ENCODE data around the gene CTNNA3. TPM values are rescaled to one million over a fixed set of nuclear protein-coding genes. Genes with fewer than 3 reads are reported as not detected.

Gene CTNNA3
- total and polyA plus RNA-seq, 4 donors = 0.16 to 2.4 (median 1.4) TPM

DNA sequence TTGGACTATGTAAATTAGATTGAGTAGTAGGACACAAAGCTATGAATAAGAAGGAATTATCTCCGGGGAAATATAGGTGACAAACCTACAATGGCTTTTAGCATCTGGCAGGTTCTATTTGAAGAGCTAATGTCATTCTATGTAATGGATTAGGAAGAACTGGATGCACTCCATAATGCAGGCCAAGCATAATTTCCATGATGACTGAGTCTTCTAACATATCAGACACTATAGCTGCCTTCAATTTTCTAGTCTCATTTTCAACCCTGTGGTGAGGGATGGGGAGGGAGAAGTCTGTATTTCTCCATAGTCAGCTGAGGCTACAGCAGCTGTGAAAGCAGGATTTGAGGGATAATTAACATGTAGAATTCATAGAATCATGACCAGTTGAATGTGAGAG lies 1160.6 kb downstream of the CTNNA3 start:
- no peaks in the 10 kb centered on the region for H3K4me1 ChIP-seq (ENCODE audit: control insufficient read depth in 4 of 4, insufficient read depth in 4 of 4, low read length in 3 of 4)
- no peaks in the 10 kb centered on the region for H3K36me3 ChIP-seq (ENCODE audit: control insufficient read depth in 4 of 4, insufficient read depth in 3 of 4, low read depth in 1 of 4, low read length in 3 of 4)
- H3K27me3 ChIP-seq (ENCODE audit: control insufficient read depth in 4 of 4, insufficient read depth in 4 of 4, low read length in 3 of 4) = no peaks in the 10 kb centered on the region
- H3K4me3 ChIP-seq (ENCODE audit: low read depth in 1 of 3, low read length in 3 of 3) = no peak overlapping the region
- WGBS = 93% methylated on average over 1 of the region's 1 CpG
- no peak overlapping the region for H3K27ac ChIP-seq (ENCODE audit: low read depth in 1 of 2, low read length in 2 of 2)
- TF ChIP-seq TAF1 (conservative IDR thresholded peaks at IDR 0.05) = no peak
- TF ChIP-seq, protein P1, sequence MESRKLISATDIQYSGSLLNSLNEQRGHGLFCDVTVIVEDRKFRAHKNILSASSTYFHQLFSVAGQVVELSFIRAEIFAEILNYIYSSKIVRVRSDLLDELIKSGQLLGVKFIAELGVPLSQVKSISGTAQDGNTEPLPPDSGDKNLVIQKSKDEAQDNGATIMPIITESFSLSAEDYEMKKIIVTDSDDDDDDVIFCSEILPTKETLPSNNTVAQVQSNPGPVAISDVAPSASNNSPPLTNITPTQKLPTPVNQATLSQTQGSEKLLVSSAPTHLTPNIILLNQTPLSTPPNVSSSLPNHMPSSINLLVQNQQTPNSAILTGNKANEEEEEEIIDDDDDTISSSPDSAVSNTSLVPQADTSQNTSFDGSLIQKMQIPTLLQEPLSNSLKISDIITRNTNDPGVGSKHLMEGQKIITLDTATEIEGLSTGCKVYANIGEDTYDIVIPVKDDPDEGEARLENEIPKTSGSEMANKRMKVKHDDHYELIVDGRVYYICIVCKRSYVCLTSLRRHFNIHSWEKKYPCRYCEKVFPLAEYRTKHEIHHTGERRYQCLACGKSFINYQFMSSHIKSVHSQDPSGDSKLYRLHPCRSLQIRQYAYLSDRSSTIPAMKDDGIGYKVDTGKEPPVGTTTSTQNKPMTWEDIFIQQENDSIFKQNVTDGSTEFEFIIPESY (IDR thresholded peaks at IDR 0.05) = no peak
- TF ChIP-seq, protein P2, sequence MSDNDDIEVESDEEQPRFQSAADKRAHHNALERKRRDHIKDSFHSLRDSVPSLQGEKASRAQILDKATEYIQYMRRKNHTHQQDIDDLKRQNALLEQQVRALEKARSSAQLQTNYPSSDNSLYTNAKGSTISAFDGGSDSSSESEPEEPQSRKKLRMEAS (IDR thresholded peaks at IDR 0.05) = no peak
- TF ChIP-seq FOXA1 (IDR thresholded peaks at IDR 0.05) = no peak
- TF ChIP-seq RXRA (IDR thresholded peaks at IDR 0.05) = no peak
- TF ChIP-seq, protein P3, sequence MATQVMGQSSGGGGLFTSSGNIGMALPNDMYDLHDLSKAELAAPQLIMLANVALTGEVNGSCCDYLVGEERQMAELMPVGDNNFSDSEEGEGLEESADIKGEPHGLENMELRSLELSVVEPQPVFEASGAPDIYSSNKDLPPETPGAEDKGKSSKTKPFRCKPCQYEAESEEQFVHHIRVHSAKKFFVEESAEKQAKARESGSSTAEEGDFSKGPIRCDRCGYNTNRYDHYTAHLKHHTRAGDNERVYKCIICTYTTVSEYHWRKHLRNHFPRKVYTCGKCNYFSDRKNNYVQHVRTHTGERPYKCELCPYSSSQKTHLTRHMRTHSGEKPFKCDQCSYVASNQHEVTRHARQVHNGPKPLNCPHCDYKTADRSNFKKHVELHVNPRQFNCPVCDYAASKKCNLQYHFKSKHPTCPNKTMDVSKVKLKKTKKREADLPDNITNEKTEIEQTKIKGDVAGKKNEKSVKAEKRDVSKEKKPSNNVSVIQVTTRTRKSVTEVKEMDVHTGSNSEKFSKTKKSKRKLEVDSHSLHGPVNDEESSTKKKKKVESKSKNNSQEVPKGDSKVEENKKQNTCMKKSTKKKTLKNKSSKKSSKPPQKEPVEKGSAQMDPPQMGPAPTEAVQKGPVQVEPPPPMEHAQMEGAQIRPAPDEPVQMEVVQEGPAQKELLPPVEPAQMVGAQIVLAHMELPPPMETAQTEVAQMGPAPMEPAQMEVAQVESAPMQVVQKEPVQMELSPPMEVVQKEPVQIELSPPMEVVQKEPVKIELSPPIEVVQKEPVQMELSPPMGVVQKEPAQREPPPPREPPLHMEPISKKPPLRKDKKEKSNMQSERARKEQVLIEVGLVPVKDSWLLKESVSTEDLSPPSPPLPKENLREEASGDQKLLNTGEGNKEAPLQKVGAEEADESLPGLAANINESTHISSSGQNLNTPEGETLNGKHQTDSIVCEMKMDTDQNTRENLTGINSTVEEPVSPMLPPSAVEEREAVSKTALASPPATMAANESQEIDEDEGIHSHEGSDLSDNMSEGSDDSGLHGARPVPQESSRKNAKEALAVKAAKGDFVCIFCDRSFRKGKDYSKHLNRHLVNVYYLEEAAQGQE (IDR thresholded peaks at IDR 0.05) = no peak
- no peak for TF ChIP-seq SP1 (IDR thresholded peaks at IDR 0.05)
- no peak for TF ChIP-seq RAD21 (IDR thresholded peaks at IDR 0.05)
- TF ChIP-seq, protein P4, sequence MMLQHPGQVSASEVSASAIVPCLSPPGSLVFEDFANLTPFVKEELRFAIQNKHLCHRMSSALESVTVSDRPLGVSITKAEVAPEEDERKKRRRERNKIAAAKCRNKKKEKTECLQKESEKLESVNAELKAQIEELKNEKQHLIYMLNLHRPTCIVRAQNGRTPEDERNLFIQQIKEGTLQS (IDR thresholded peaks at IDR 0.05) = no peak
- TF ChIP-seq, protein P5, sequence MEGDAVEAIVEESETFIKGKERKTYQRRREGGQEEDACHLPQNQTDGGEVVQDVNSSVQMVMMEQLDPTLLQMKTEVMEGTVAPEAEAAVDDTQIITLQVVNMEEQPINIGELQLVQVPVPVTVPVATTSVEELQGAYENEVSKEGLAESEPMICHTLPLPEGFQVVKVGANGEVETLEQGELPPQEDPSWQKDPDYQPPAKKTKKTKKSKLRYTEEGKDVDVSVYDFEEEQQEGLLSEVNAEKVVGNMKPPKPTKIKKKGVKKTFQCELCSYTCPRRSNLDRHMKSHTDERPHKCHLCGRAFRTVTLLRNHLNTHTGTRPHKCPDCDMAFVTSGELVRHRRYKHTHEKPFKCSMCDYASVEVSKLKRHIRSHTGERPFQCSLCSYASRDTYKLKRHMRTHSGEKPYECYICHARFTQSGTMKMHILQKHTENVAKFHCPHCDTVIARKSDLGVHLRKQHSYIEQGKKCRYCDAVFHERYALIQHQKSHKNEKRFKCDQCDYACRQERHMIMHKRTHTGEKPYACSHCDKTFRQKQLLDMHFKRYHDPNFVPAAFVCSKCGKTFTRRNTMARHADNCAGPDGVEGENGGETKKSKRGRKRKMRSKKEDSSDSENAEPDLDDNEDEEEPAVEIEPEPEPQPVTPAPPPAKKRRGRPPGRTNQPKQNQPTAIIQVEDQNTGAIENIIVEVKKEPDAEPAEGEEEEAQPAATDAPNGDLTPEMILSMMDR (IDR thresholded peaks at IDR 0.05; ENCODE audit: low read depth, low read length, missing input control) = no peak
- no peak for TF ChIP-seq HNF4A (conservative IDR thresholded peaks at IDR 0.05)
- no peak for TF ChIP-seq JUND (IDR thresholded peaks at IDR 0.05)
- TF ChIP-seq NR2F2 (IDR thresholded peaks at IDR 0.05) = no peak
- no peak for TF ChIP-seq HNF4G (IDR thresholded peaks at IDR 0.05)
- no peak for TF ChIP-seq GABPA (IDR thresholded peaks at IDR 0.05 in 1 of 2, conservative IDR thresholded peaks at IDR 0.05 in 1 of 2)
- TF ChIP-seq YY1 (IDR thresholded peaks at IDR 0.05) = no peak
- TF ChIP-seq FOXA2 (IDR thresholded peaks at IDR 0.05) = no peak
- TF ChIP-seq EGR1 (IDR thresholded peaks at IDR 0.05; ENCODE audit: low read depth in 2 of 2) = no peak
- H3K9ac ChIP-seq (ENCODE audit: low read depth in 1 of 2, low read length in 2 of 2) = no peak overlapping the region
- H3K9me3 ChIP-seq (ENCODE audit: control insufficient read depth in 4 of 4, low read length in 3 of 4) = no peaks in the 10 kb centered on the region
- DNase-seq (ENCODE audit: low spot score) = no peak
